Smooth muscle cell (in vitro differentiated cells): ENCODE data around the gene BRD7. TPM values are rescaled to one million over a fixed set of nuclear protein-coding genes. Genes with fewer than 3 reads are reported as not detected.

ENCODE experiments used
- DNase-seq: peaks from one replicate; lab custom pipeline; 2025; ENCODE audit not compliant: unreplicated experiment; lab: John Stamatoyannopoulos, UW
- H2AFZ ChIP-seq: fragments of 200-600 bp; sonication (generic); 2 replicates; pipeline ENCODE4 v1.6.0; 2016; ENCODE audit warnings: antibody characterized with exemption, low read depth, mild to moderate bottlenecking
- H3F3A ChIP-seq: fragments of 200-600 bp; sonication (generic); 2 replicates; pipeline ENCODE4 v1.6.0; 2017; ENCODE audit warnings: antibody characterized with exemption, low read depth
- H3K27ac ChIP-seq: fragments of 200-600 bp; sonication (generic); 2 replicates; pipeline ENCODE4 v1.5.1; 2016; ENCODE audit warnings: low read depth, mild to moderate bottlenecking
- H3K27me3 ChIP-seq: fragments of 200-600 bp; sonication (generic); 2 replicates; pipeline ENCODE4 v1.6.1; 2016; ENCODE audit warnings: low read depth, mild to moderate bottlenecking
- H3K36me3 ChIP-seq: fragments of 200-600 bp; sonication (generic); 2 replicates; pipeline ENCODE4 v1.5.1; 2016; ENCODE audit warnings: low read depth
- H3K4me1 ChIP-seq: fragments of 200-600 bp; sonication (generic); 2 replicates; pipeline ENCODE4 v1.5.1; 2016; ENCODE audit warnings: low read depth
- H3K4me2 ChIP-seq: fragments of 200-600 bp; sonication (generic); 2 replicates; pipeline ENCODE4 v1.6.0; 2016; ENCODE audit warnings: mild to moderate bottlenecking
- H3K4me3 ChIP-seq: fragments of 200-600 bp; sonication (generic); 2 replicates; pipeline ENCODE4 v1.5.1; 2016; ENCODE audit warnings: mild to moderate bottlenecking
- H3K79me2 ChIP-seq: fragments of 200-600 bp; sonication (generic); 2 replicates; pipeline ENCODE4 v1.6.0; 2016; ENCODE audit warnings: low read depth, mild to moderate bottlenecking
- H3K9ac ChIP-seq: fragments of 200-600 bp; sonication (generic); 2 replicates; pipeline ENCODE4 v1.6.0; 2016; ENCODE audit warnings: low read depth
- H3K9me3 ChIP-seq: fragments of 200-600 bp; sonication (generic); replicated peaks from 2 replicates; pipeline ENCODE4 v1.5.1; 2016; ENCODE audit warnings: low read depth
- H4K20me1 ChIP-seq: fragments of 200-600 bp; sonication (generic); 2 replicates; pipeline ENCODE4 v1.6.0; 2016; ENCODE audit warnings: low read depth
- WGBS: methylation state at CpG from one replicate; pipeline ENCODE4 v1.1.7; 2016; ENCODE audit warnings: low lambda C conversion rate; 5-methylcytosine and 5-hydroxymethylcytosine counted together
- polyA plus RNA-seq: library from polyadenylated mRNA; unstranded; fragments of >200 nt; fragmentation: Nextera tagmentation; extraction: Ambion mirVana; gene quantifications from 2 replicates; pipeline ENCODE4 v1.2.1, GENCODE V29; 2016
- total RNA-seq: library from RNA; depleted of rRNA; stranded (reverse); fragments of >200 nt; gene quantifications from 2 replicates; pipeline ENCODE4 v1.2.3, GENCODE V29; 2014
- TF ChIP-seq, protein P1 (sequence below): fragments of 200-600 bp; sonication (generic); IDR thresholded peaks from 2 replicates; pipeline ENCODE4 v1.5.1; 2017; ENCODE audit warnings: borderline replicate concordance, mild to moderate bottlenecking, antibody characterized with exemption; ENCODE audit not compliant: insufficient read depth, poor library complexity, severe bottlenecking

Gene BRD7
- total and polyA plus RNA-seq, 2 experiments from 2014 or later = 33.9 to 40.4 TPM

DNA sequence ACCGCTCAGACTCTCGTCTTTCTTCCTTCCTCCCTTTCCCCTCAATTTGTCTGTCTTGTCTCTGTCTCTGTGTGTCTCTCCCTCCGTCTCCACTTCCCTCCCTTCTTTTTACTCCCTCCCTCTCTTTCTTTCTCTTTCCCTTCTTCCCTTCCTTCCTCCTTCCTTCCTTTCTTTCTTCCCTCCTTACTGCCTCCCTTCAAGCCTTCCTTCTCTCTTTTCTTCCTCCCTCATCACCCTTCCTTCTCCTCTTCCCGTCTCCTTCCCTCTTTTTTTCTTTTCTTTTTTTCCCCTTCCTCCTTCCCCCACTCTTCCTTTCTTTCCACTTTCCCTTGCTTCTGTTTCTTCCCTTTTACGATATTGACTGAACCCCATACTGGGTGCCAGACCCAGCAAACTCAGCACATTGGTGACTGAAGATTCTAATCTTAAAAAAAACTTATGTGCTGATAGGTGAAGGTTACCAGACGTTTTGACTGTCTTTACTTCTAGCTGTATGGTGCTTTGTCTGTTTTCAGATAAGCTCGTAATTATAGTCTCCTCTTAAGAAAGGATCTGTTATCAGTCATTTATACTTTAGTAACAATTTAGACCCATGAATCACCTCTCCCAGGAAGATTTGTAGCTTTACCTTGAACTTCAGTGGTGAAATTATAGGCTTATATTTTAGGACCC, 481 bp upstream of the BRD7 start:
- H2AFZ ChIP-seq = peak overlapping the region; percentile 86
- WGBS = 3% methylated on average over 5 of the region's 7 CpGs
- H3K4me1 ChIP-seq = peaks cover 10% of the 10 kb centered on the region
- peaks cover 43% of the 10 kb centered on the region for H3K79me2 ChIP-seq
- DNase-seq = no peak
- H3K9ac ChIP-seq = peak overlapping the region; percentile 44
- peaks cover 2% of the 10 kb centered on the region for H3K36me3 ChIP-seq
- no peaks in the 10 kb centered on the region for H3F3A ChIP-seq
- TF ChIP-seq, protein P1, sequence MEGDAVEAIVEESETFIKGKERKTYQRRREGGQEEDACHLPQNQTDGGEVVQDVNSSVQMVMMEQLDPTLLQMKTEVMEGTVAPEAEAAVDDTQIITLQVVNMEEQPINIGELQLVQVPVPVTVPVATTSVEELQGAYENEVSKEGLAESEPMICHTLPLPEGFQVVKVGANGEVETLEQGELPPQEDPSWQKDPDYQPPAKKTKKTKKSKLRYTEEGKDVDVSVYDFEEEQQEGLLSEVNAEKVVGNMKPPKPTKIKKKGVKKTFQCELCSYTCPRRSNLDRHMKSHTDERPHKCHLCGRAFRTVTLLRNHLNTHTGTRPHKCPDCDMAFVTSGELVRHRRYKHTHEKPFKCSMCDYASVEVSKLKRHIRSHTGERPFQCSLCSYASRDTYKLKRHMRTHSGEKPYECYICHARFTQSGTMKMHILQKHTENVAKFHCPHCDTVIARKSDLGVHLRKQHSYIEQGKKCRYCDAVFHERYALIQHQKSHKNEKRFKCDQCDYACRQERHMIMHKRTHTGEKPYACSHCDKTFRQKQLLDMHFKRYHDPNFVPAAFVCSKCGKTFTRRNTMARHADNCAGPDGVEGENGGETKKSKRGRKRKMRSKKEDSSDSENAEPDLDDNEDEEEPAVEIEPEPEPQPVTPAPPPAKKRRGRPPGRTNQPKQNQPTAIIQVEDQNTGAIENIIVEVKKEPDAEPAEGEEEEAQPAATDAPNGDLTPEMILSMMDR = no peak
- H3K4me3 ChIP-seq = peak overlapping the region; percentile 53
- no peaks in the 10 kb centered on the region for H3K27me3 ChIP-seq
- H4K20me1 ChIP-seq = peaks cover 24% of the 10 kb centered on the region
- no peak overlapping the region for H3K27ac ChIP-seq
- H3K4me2 ChIP-seq = peak overlapping the region; percentile 84
- H3K9me3 ChIP-seq = no peaks in the 10 kb centered on the region

DNA sequence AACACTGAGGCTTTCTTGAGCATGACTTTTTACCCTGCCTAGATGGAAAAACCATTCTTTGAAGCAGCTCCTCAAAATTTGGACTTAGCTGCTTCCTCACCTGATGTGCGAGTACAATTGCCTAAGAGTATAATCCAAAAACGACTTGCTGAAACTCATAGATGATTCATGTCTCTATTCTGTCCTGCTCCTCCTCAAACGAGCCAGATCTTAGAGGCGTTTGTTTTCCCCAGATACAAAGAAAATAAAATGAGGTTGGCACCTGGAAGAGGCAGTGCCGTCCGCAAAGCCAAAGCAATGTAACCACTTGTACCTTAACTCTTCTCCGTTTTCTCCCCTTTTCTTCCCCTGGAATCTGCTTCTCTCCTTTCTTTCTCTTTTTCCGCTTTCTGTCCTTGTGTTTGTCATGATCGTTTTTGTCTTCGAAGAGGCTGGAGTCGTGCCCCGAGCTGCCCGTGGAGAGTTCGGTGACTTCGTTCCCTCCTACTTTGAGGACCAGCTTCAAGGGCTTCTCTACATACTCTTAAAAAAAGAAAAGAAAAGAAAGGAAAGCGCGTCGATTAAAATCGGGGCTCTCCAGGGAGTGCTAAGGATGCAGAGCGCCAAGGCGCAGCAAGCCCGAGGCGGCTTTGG, 895 bp downstream of the BRD7 start:
- H3K4me1 ChIP-seq = peaks cover 10% of the 10 kb centered on the region
- H3K79me2 ChIP-seq = peaks cover 57% of the 10 kb centered on the region
- no peaks in the 10 kb centered on the region for H3F3A ChIP-seq
- 12% methylated on average over 23 of the region's 23 CpGs for WGBS
- peak overlapping the region; percentile 100 for H3K4me3 ChIP-seq
- peaks cover 24% of the 10 kb centered on the region for H4K20me1 ChIP-seq
- H3K27ac ChIP-seq = peak overlapping the region; percentile 21
- DNase-seq = no peak
- TF ChIP-seq, protein P1 = no peak
- H3K36me3 ChIP-seq = peaks cover 6% of the 10 kb centered on the region
- H2AFZ ChIP-seq = peak overlapping the region; percentile 84
- H3K9me3 ChIP-seq = no peaks in the 10 kb centered on the region
- peak overlapping the region; percentile 85 for H3K9ac ChIP-seq
- peak overlapping the region; percentile 92 for H3K4me2 ChIP-seq
- no peaks in the 10 kb centered on the region for H3K27me3 ChIP-seq

DNA sequence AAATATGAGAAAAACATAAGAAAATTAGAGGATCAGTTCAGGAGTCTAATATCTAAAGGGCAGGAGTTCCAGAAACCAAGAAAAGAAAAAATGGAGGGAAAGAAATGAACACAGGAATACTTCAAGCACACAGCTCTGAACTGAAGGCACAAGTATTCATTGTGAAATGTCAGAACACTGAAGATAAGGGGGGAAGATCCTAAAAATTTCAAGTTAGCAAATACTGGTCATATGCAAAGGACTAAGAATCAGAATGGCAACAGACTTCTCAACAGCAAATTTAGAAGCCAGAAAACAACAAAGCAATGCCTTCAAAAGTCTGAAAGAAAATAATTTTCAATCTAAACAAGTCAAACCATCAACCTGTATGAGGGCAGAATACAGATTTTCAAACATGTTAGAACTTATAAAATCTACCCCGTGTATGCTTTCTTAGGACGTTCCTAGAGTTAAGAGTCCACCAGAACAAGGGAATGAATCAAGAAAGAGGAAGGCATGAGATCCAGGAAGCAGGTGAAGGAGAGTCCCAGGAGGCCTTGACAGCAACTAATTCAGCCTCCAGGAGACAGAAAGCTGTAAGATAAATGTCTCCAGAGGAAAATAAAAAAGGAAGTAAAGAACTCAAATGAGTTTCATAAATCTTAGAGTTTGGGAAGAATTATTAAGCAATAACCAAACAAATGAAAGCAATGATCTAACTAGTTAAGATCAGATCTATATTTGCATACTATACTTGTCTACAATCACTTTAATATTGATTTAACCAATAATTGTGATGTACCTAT, 2.8 kb downstream of the BRD7 start:
- Histone ChIP-seq H4K20me1 (peaks cover 24% of the 10 kb centered on the region), H3K4me2 (no peak overlapping the region), H3K4me1 (peaks cover 10% of the 10 kb centered on the region), H3K9ac (no peak overlapping the region), H3K27me3 (no peaks in the 10 kb centered on the region), H3K36me3 (peaks cover 6% of the 10 kb centered on the region), H3F3A (no peaks in the 10 kb centered on the region), H3K4me3 (no peak overlapping the region), H3K9me3 (no peaks in the 10 kb centered on the region), H2AFZ (no peak overlapping the region), H3K79me2 (peaks cover 70% of the 10 kb centered on the region), H3K27ac (no peak overlapping the region)
- DNase-seq = no peak
- 86% methylated on average over 2 of the region's 2 CpGs for WGBS
- TF ChIP-seq, protein P1 = no peak
